ENCODE results near the gene APCDD1.
"Not testable (repeated sequence)": the region's sequence is repeated elsewhere in the genome, so short reads cannot be mapped to it uniquely, and the experiment has no call there.

APCDD1 gene

GRCh38 chr18:10526561-10526949 lies 72.1 kb downstream of the APCDD1 start:
- DNase-seq (no peak), ATAC-seq (no peak)

GRCh38 chr18:10528439-10528838 lies 74.0 kb downstream of the APCDD1 start:
- ATAC-seq: no peak

GRCh38 chr18:10530002-10530401 lies 75.6 kb downstream of the APCDD1 start:
- no peak for ATAC-seq
- DNase-seq: no peak

More at GRCh38 chr18:10528439-10528838, 74.0 kb downstream of the APCDD1 start:
- no peak for DNase-seq

DNA sequence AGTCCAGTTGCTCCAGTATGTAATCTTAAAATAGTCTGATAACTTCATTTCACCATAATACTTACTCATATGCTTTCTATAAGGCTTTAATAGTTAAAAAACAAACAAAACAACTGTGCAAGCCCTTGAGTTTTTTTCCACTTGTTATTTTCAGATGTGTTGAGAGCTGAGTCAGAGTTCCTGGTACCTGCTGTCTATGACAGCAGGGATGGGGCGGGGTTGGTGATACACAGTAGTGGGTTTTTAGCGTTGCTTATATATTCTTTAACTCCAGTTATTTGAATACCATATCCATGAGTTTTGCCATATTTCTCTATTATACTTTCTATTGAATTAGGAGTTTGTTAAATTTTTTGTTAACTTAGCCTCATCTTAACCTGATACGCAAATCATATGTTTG lies 76.4 kb downstream of the APCDD1 start:
- DNase-seq (peak; percentile 31), ATAC-seq (peak; percentile 46)

DNA sequence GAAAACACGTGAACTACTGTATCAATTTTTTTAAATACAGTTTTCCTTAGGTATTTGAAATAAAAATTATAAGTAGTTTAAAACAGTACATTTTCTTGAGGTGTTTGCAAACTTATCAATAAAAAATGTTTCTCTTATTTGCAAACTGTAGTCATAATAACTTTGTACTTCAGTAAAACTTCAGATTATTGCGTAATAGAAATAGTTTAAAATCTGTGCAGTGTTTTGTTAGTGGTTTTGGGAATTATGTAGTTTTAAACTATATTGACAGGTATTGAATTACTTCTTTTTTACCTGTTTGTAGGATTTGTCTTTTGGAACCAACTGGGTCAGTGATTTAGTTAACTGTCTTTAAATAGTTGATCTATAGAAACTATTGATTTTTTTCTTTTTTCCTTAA lies 78.7 kb downstream of the APCDD1 start:
- DNase-seq: no peak
- ATAC-seq: no peak

GRCh38 chr18:10536280-10536679 lies 81.8 kb downstream of the APCDD1 start:
- no peak for ATAC-seq
- no peak for DNase-seq

- no peak for ATAC-seq
- no peak for DNase-seq
These were observed 83.3 kb downstream of the APCDD1 start for GRCh38 chr18:10537765-10538164.

GRCh38 chr18:10539124-10539523 lies 84.7 kb downstream of the APCDD1 start:
- ATAC-seq, DNase-seq: not testable (repeated sequence)

All from stimulated activated naive CD8-positive, alpha-beta T cell treated with anti-CD3 and anti-CD28 coated beads, Interleukin-15, Interleukin-2, amounts not matched to agents 100 U/mL and 50 U/mL, for 24 hours (primary cell).